HG03135 (cell line): ENCODE data around the gene FIBCD1.
"Not testable (repeated sequence)": the region's sequence is repeated elsewhere in the genome, so short reads cannot be mapped to it uniquely, and the experiment has no call there.

ENCODE experiments used
- ATAC-seq: cut with Tn5 transposase; IDR thresholded peaks from one replicate; pipeline ENCODE4 v1.9.1; 2021; ENCODE audit warnings: mild to moderate bottlenecking, moderate library complexity; ENCODE audit not compliant: unreplicated experiment

Gene FIBCD1

GRCh38 chr9:130973686-130974281, 34.7 kb upstream of the FIBCD1 start:
- no peak for ATAC-seq

- ATAC-seq, result no peak
Observed at GRCh38 chr9:130972957-130973685, 34.1 kb upstream of the FIBCD1 start.

- ATAC-seq, result no peak
Observed at GRCh38 chr9:130972277-130972956, 33.4 kb upstream of the FIBCD1 start.

- no peak for ATAC-seq
Observed at GRCh38 chr9:130971294-130971849, 32.3 kb upstream of the FIBCD1 start.

GRCh38 chr9:130970855-130971254, 31.8 kb upstream of the FIBCD1 start:
- no peak for ATAC-seq

- ATAC-seq, result no peak
Observed at GRCh38 chr9:130970052-130970451, 31.0 kb upstream of the FIBCD1 start.

- ATAC-seq, result no peak
Observed at GRCh38 chr9:130965680-130966079, 26.6 kb upstream of the FIBCD1 start.

- ATAC-seq, result no peak
Observed at GRCh38 chr9:130963916-130964315, 24.9 kb upstream of the FIBCD1 start.

- ATAC-seq, result no peak
Observed at GRCh38 chr9:130963337-130963908, 24.4 kb upstream of the FIBCD1 start.

- ATAC-seq, result no peak
Observed at GRCh38 chr9:130962418-130963316, 23.6 kb upstream of the FIBCD1 start.

- ATAC-seq, result no peak
Observed at GRCh38 chr9:130961511-130962300, 22.7 kb upstream of the FIBCD1 start.

GRCh38 chr9:130960522-130961378, 21.7 kb upstream of the FIBCD1 start:
- ATAC-seq, result no peak

- no peak for ATAC-seq
Observed at GRCh38 chr9:130959809-130960334, 20.8 kb upstream of the FIBCD1 start.

GRCh38 chr9:130958564-130958963, 19.5 kb upstream of the FIBCD1 start:
- ATAC-seq, result not testable (repeated sequence)

GRCh38 chr9:130957451-130958203, 18.6 kb upstream of the FIBCD1 start:
- no peak for ATAC-seq

GRCh38 chr9:130956636-130957450, 17.8 kb upstream of the FIBCD1 start:
- no peak for ATAC-seq
